H9 (cell line): ENCODE measurements around the gene FBLN2. TPM values are rescaled to one million over a fixed set of nuclear protein-coding genes. Genes with fewer than 3 reads are reported as not detected.

Experiments
- DNase-seq: peaks from one replicate; pipeline ENCODE4 v3.0.0-alpha.2; 2017
- H2AFZ ChIP-seq: one replicate; pipeline ENCODE4 v1.6.1; 2013; ENCODE audit warnings: mild to moderate bottlenecking, low read length, control low read depth, moderate library complexity
- H2AK5ac ChIP-seq: 2 replicates; pipeline ENCODE4 v1.6.1; 2013; ENCODE audit warnings: low read length, control low read depth, mixed read lengths; ENCODE audit not compliant: insufficient read length
- H2BK120ac ChIP-seq: one replicate; pipeline ENCODE4 v1.6.1; 2013; ENCODE audit warnings: low read depth, mild to moderate bottlenecking, low read length, control low read depth, inconsistent platforms; ENCODE audit not compliant: poor library complexity, severe bottlenecking
- H2BK12ac ChIP-seq: 2 replicates; pipeline ENCODE4 v1.6.1; 2013; ENCODE audit warnings: low read length, control low read depth, mixed read lengths, low read depth; ENCODE audit not compliant: insufficient read length
- H2BK15ac ChIP-seq: 2 replicates; pipeline ENCODE4 v1.6.1; 2013; ENCODE audit warnings: low read depth, low read length, control low read depth
- H2BK20ac ChIP-seq: one replicate; pipeline ENCODE4 v1.6.1; 2013; ENCODE audit warnings: low read depth, mild to moderate bottlenecking, low read length, control low read depth, inconsistent platforms; ENCODE audit not compliant: poor library complexity, severe bottlenecking
- H2BK5ac ChIP-seq: 2 replicates; pipeline ENCODE4 v1.6.1; 2013; ENCODE audit warnings: low read length, control low read depth, mixed read lengths; ENCODE audit not compliant: insufficient read length
- H3K14ac ChIP-seq: 2 replicates; pipeline ENCODE4 v1.6.1; 2013; ENCODE audit warnings: low read length, control low read depth; ENCODE audit not compliant: insufficient read depth
- H3K18ac ChIP-seq: 2 replicates; pipeline ENCODE4 v1.6.1; 2013; ENCODE audit warnings: low read depth, mild to moderate bottlenecking, mixed read lengths, low read length, control low read depth; ENCODE audit not compliant: insufficient read length
- H3K23ac ChIP-seq: 2 replicates; pipeline ENCODE4 v1.6.1; 2013; ENCODE audit warnings: low read length, control low read depth, mixed read lengths, low read depth; ENCODE audit not compliant: insufficient read length
- H3K23me2 ChIP-seq: 2 replicates; pipeline ENCODE4 v1.6.1; 2013; ENCODE audit warnings: low read depth, mild to moderate bottlenecking, mixed read lengths, low read length, control low read depth; ENCODE audit not compliant: insufficient read length, poor library complexity, severe bottlenecking
- H3K27ac ChIP-seq: 2 replicates; pipeline ENCODE4 v1.5.1; 2013; ENCODE audit warnings: low read length, control low read depth, mixed read lengths, low read depth; ENCODE audit not compliant: insufficient read length
- H3K27me3 ChIP-seq: 2 replicates; pipeline ENCODE4 v1.6.1; 2013; ENCODE audit warnings: low read length, control low read depth, inconsistent platforms; ENCODE audit not compliant: insufficient read depth
- H3K4ac ChIP-seq: 2 replicates; pipeline ENCODE4 v1.6.1; 2013; ENCODE audit warnings: low read depth, mild to moderate bottlenecking, control low read depth, inconsistent platforms, low read length, moderate library complexity
- H3K4me1 ChIP-seq: 2 replicates; pipeline ENCODE4 v1.6.1; 2013; ENCODE audit warnings: low read length, control low read depth, inconsistent platforms; ENCODE audit not compliant: insufficient read depth
- H3K4me2 ChIP-seq: 2 replicates; pipeline ENCODE4 v1.6.1; 2013; ENCODE audit warnings: low read length, control low read depth, mixed read lengths; ENCODE audit not compliant: insufficient read length, insufficient read depth
- H3K56ac ChIP-seq: 2 replicates; pipeline ENCODE4 v1.6.1; 2013; ENCODE audit warnings: low read depth, mild to moderate bottlenecking, mixed read lengths, low read length, control low read depth; ENCODE audit not compliant: insufficient read length
- H3K79me1 ChIP-seq: 2 replicates; pipeline ENCODE4 v1.6.1; 2013; ENCODE audit warnings: low read depth, mild to moderate bottlenecking, moderate library complexity, low read length, control low read depth, inconsistent platforms; ENCODE audit not compliant: insufficient read depth, poor library complexity, severe bottlenecking
- H3K79me2 ChIP-seq: 2 replicates; pipeline ENCODE4 v1.6.1; 2013; ENCODE audit warnings: low read length, control low read depth, inconsistent platforms; ENCODE audit not compliant: insufficient read depth
- H3K9ac ChIP-seq: 2 replicates; pipeline ENCODE4 v1.6.1; 2013; ENCODE audit warnings: low read length, control low read depth, mixed read lengths; ENCODE audit not compliant: insufficient read length; ENCODE audit errors: extremely low read depth
- H3K9me3 ChIP-seq: one replicate; pipeline ENCODE4 v1.6.1; 2013; ENCODE audit warnings: low read depth, low read length, inconsistent platforms; ENCODE audit not compliant: control insufficient read depth
- H3T11ph ChIP-seq: one replicate; pipeline ENCODE4 v1.6.1; 2013; ENCODE audit warnings: mild to moderate bottlenecking, low read length, control low read depth, inconsistent platforms
- H4K20me1 ChIP-seq: one replicate; pipeline ENCODE4 v1.6.1; 2013; ENCODE audit not compliant: control insufficient read depth, insufficient read length, insufficient read depth
- H4K5ac ChIP-seq: 2 replicates; pipeline ENCODE4 v1.6.1; 2013; ENCODE audit warnings: low read depth, mild to moderate bottlenecking, mixed read lengths, low read length, control low read depth; ENCODE audit not compliant: insufficient read length
- H4K8ac ChIP-seq: replicated peaks from 2 replicates; pipeline ENCODE4 v1.6.1; 2013; ENCODE audit warnings: low read length, control low read depth, mixed read lengths, low read depth; ENCODE audit not compliant: insufficient read length
- H4K91ac ChIP-seq: 2 replicates; pipeline ENCODE4 v1.6.1; 2013; ENCODE audit warnings: low read depth, mild to moderate bottlenecking, moderate library complexity, mixed read lengths, low read length, control low read depth; ENCODE audit not compliant: insufficient read length
- H3K27ac Mint-ChIP-seq, 3 experiments: 2 replicates in 2 of 3; 3 replicates in 1 of 3; pipeline ENCODE4 v1.8.0; 2020 to 2021; ENCODE audit warnings: mixed read lengths in 3 of 3, mild to moderate bottlenecking in 1 of 3, moderate library complexity in 1 of 3
- H3K27me3 Mint-ChIP-seq: 2 replicates; pipeline ENCODE4 v1.8.0; 2021; ENCODE audit warnings: low read depth, mild to moderate bottlenecking, moderate library complexity, mixed read lengths
- H3K36me3 Mint-ChIP-seq, 3 experiments: 2 replicates in 2 of 3; 3 replicates in 1 of 3; pipeline ENCODE4 v1.8.0; 2020 to 2021; ENCODE audit warnings: low read depth in 3 of 3, mixed read lengths in 3 of 3; ENCODE audit not compliant: insufficient read depth in 1 of 3
- H3K4me1 Mint-ChIP-seq, 2 experiments: 2 replicates each; pipeline ENCODE4 v1.8.0; 2020; ENCODE audit warnings: mixed read lengths in 2 of 2
- H3K4me3 Mint-ChIP-seq, 2 experiments: 2 replicates in 1 of 2; 3 replicates in 1 of 2; pipeline ENCODE4 v1.8.0; 2020 to 2021; ENCODE audit warnings: mild to moderate bottlenecking in 2 of 2, mixed read lengths in 2 of 2, moderate library complexity in 1 of 2
- H3K9me3 Mint-ChIP-seq, 2 experiments: 2 replicates in 1 of 2; 3 replicates in 1 of 2; pipeline ENCODE4 v1.8.0; 2020; ENCODE audit warnings: mild to moderate bottlenecking in 2 of 2, mixed read lengths in 2 of 2, moderate library complexity in 1 of 2
- CTCF ChIP-seq: fragments of 200-600 bp; sonication (generic); conservative IDR thresholded peaks from 3 replicates; pipeline ENCODE4 v1.8.0; 2021; ENCODE audit warnings: antibody characterized with exemption, mild to moderate bottlenecking
- WGBS: extraction: QIAGEN DNeasy Blood & Tissue Kit; methylation state at CpG from one replicate; pipeline ENCODE4 v1.1.7; 2013; ENCODE audit warnings: missing lambda C conversion rate, low lambda C conversion rate, mixed read lengths; ENCODE audit not compliant: insufficient read length; ENCODE audit errors: extremely low coverage; 5-methylcytosine and 5-hydroxymethylcytosine counted together
- total RNA-seq: library from RNA; stranded (reverse); gene quantifications from 2 replicates; pipeline ENCODE4 v1.2.1, GENCODE V29; 2021

Gene FBLN2
- total RNA-seq, 1 experiment from 2014 or later: 11.8 TPM

GRCh38 chr3:13506239-13506638, 42.7 kb upstream of the FBLN2 start:
- Histone ChIP-seq H3K4me2 (no peak overlapping the region), H2BK120ac (no peak overlapping the region), H2BK12ac (no peak overlapping the region), H4K8ac (no peak overlapping the region), H3K79me1 (no peaks in the 10 kb centered on the region), H3K9ac (no peak overlapping the region), H2BK15ac (no peak overlapping the region), H3K4ac (no peak overlapping the region), H4K20me1 (peaks cover 8% of the 10 kb centered on the region), H3K27ac (no peak overlapping the region), H3K23ac (no peak overlapping the region), H3K14ac (no peak overlapping the region; the same call in 1 of the 2 replicates), H3K23me2 (no peaks in the 10 kb centered on the region), H4K5ac (no peak overlapping the region), H2AK5ac (no peak overlapping the region), H3K27me3 (no peaks in the 10 kb centered on the region), H3T11ph (no peak overlapping the region), H2AFZ (no peak overlapping the region), H3K9me3 (no peaks in the 10 kb centered on the region), H3K79me2 (no peaks in the 10 kb centered on the region), H4K91ac (no peak overlapping the region), H3K4me1 (no peaks in the 10 kb centered on the region; the same call in 1 of the 2 replicates), H3K56ac (no peak overlapping the region), H2BK5ac (no peak overlapping the region), H2BK20ac (no peak overlapping the region), H3K18ac (no peak overlapping the region)
- Mint-ChIP-seq H3K27ac (no peak overlapping the region), H3K9me3 (no peaks in the 10 kb centered on the region; a peak in 1 of 5 replicates), H3K4me3 (no peak overlapping the region), H3K36me3 (no peaks in the 10 kb centered on the region), H3K4me1 (peaks cover 6 to 10% of the 10 kb centered on the region in 2 experiments), H3K27me3 (no peaks in the 10 kb centered on the region)
- no peak for TF ChIP-seq CTCF
- DNase-seq: no peak
- WGBS: no CpG with 5 or more reads among the region's 1 CpG
